Uterus (tissue), 4 donors: ENCODE data around the gene KLHDC3. TPM values are rescaled to one million over a fixed set of nuclear protein-coding genes. Genes with fewer than 3 reads are reported as not detected.

Experiments
- DNase-seq, 2 donors: peaks; one replicate each; pipeline ENCODE4 v3.0.0-alpha.2; 2019 to 2020
- H3K27ac ChIP-seq, 2 donors: fragments of 200-600 bp; sonication (generic); 1 replicate in 1 of 2; 2 replicates in 1 of 2; pipeline ENCODE4 v1.5.1; 2016 to 2018
- H3K27me3 ChIP-seq, 2 donors: fragments of 200-600 bp; sonication (generic); one replicate each; pipeline ENCODE4 v1.5.1; 2018 to 2019; ENCODE audit warnings: control low read depth in 1 of 2
- H3K36me3 ChIP-seq, 2 donors: fragments of 200-600 bp; sonication (generic); one replicate each; pipeline ENCODE4 v1.5.1; 2019; ENCODE audit warnings: control low read depth in 1 of 2
- H3K4me1 ChIP-seq, 2 donors: fragments of 200-600 bp; sonication (generic); one replicate each; pipeline ENCODE4 v1.5.1; 2018 to 2019; ENCODE audit warnings: control low read depth in 1 of 2
- H3K4me3 ChIP-seq, 2 donors: fragments of 200-600 bp; sonication (generic); 1 replicate in 1 of 2; 2 replicates in 1 of 2; pipeline ENCODE4 v1.5.1; 2018 to 2019; ENCODE audit warnings: mild to moderate bottlenecking in 1 of 2
- H3K9me3 ChIP-seq, 2 donors: fragments of 200-600 bp; sonication (generic); one replicate each; pipeline ENCODE4 v1.5.1; 2019; ENCODE audit warnings: control low read depth in 1 of 2
- CTCF ChIP-seq, 4 experiments: fragments of 200-600 bp in 2 of 4; fragments of 450-650 bp in 2 of 4; sonication (generic) in 2 of 4; IDR thresholded peaks; one replicate each; pipeline ENCODE4 v1.5.1; 2016 to 2019; ENCODE audit warnings: antibody characterized with exemption in 4 of 4, mild to moderate bottlenecking in 2 of 4, moderate library complexity in 1 of 4
- POLR2A ChIP-seq, 2 donors: fragments of 450-650 bp; IDR thresholded peaks; one replicate each; pipeline ENCODE4 v1.6.1; 2016; ENCODE audit warnings: antibody characterized with exemption in 2 of 2, mild to moderate bottlenecking in 1 of 2, moderate library complexity in 1 of 2
- intact Hi-C: fragments of 100-400 bp; cut with DNase I; formaldehyde crosslinking; loops from one replicate; pipeline ENCODE4 v1.15.1; 2023; ENCODE audit warnings: low total_unique reads
- total RNA-seq, 4 donors: library from RNA; depleted of rRNA in 3 of 4; stranded (reverse); fragments of >200 nt in 3 of 4; gene quantifications; one replicate each; pipeline versions ENCODE4 v1.1.0 to v1.2.4, GENCODE V29; 2014 to 2023
- donor health status: DM: yes; HTN: yes; CAD: no.

KLHDC3 gene
- total RNA-seq, 4 donors from 2014 or later = 19.7 to 152 (median 56.8) TPM

- TF ChIP-seq CTCF (IDR thresholded peaks at IDR 0.05) (no peak), POLR2A (IDR thresholded peaks at IDR 0.05) (no peak)
- no peak overlapping the region for H3K4me3 ChIP-seq
- H3K27ac ChIP-seq = no peak overlapping the region
- no peaks in the 10 kb centered on the region for H3K9me3 ChIP-seq
- peaks cover 0 to 8% of the 10 kb centered on the region in 2 donors for H3K4me1 ChIP-seq
- intact Hi-C loops = no loop called here
- DNase-seq = no peak
- H3K27me3 ChIP-seq = no peaks in the 10 kb centered on the region
- no peaks in the 10 kb centered on the region for H3K36me3 ChIP-seq
Observed at GRCh38 chr6:43012364-43012763, 1.7 kb upstream of the KLHDC3 start.

GRCh38 chr6:43013097-43013842 lies 779 bp upstream of the KLHDC3 start:
- H3K36me3 ChIP-seq = no peaks in the 10 kb centered on the region
- no peak for DNase-seq
- TF ChIP-seq CTCF (IDR thresholded peaks at IDR 0.05) = no peak
- TF ChIP-seq POLR2A (IDR thresholded peaks at IDR 0.05) = no peak
- peak overlapping the region; percentile 64 to 99 for H3K4me3 ChIP-seq
- peak overlapping the region; percentile 75 to 85 for H3K27ac ChIP-seq
- intact Hi-C loops = no loop called here
- no peaks in the 10 kb centered on the region for H3K27me3 ChIP-seq
- peaks cover 0 to 8% of the 10 kb centered on the region in 2 donors for H3K4me1 ChIP-seq
- no peaks in the 10 kb centered on the region for H3K9me3 ChIP-seq

- intact Hi-C loops = no loop called here
- TF ChIP-seq POLR2A (IDR thresholded peaks at IDR 0.05) (no peak), CTCF (IDR thresholded peaks at IDR 0.05) (no peak)
- H3K27me3 ChIP-seq = no peaks in the 10 kb centered on the region
- peaks cover 0 to 8% of the 10 kb centered on the region in 2 donors for H3K4me1 ChIP-seq
- H3K4me3 ChIP-seq = peak overlapping the region; percentile 68 to 99
- no peaks in the 10 kb centered on the region for H3K9me3 ChIP-seq
- peak overlapping the region; percentile 82 to 89 for H3K27ac ChIP-seq
- no peaks in the 10 kb centered on the region for H3K36me3 ChIP-seq
- no peak for DNase-seq
Observed at GRCh38 chr6:43014434-43014909, 423 bp downstream of the KLHDC3 start.

GRCh38 chr6:43016176-43016942 lies 2.3 kb downstream of the KLHDC3 start:
- no peak overlapping the region for H3K4me3 ChIP-seq
- no peaks in the 10 kb centered on the region for H3K27me3 ChIP-seq
- no peaks in the 10 kb centered on the region for H3K36me3 ChIP-seq
- H3K4me1 ChIP-seq = peaks cover 0 to 15% of the 10 kb centered on the region in 2 donors
- TF ChIP-seq CTCF (IDR thresholded peaks at IDR 0.05) (no peak), POLR2A (IDR thresholded peaks at IDR 0.05) (no peak)
- DNase-seq = no peak
- H3K27ac ChIP-seq = peak overlapping the region; percentile 1 to 9
- no peaks in the 10 kb centered on the region for H3K9me3 ChIP-seq
- intact Hi-C loops = no loop called here

- Histone ChIP-seq H3K9me3 (no peaks in the 10 kb centered on the region), H3K36me3 (no peaks in the 10 kb centered on the region), H3K27ac (peak overlapping the region in 1 of 2 donors; percentile 9), H3K27me3 (no peaks in the 10 kb centered on the region), H3K4me3 (no peak overlapping the region), H3K4me1 (peaks cover 0 to 15% of the 10 kb centered on the region in 2 donors)
- no peak for DNase-seq
- TF ChIP-seq CTCF (IDR thresholded peaks at IDR 0.05) (no peak), POLR2A (IDR thresholded peaks at IDR 0.05) (no peak)
- intact Hi-C loops = no loop called here
Observed at GRCh38 chr6:43016943-43017334, 2.9 kb downstream of the KLHDC3 start.
